GM23248 (cell line): ENCODE results near the gene DLG4. TPM values are rescaled to one million over a fixed set of nuclear protein-coding genes. Genes with fewer than 3 reads are reported as not detected.

Experiments used
- DNase-seq: peaks from one replicate; pipeline ENCODE4 v3.0.0-alpha.2; 2015
- H2AFZ ChIP-seq: fragments of 200-600 bp; sonication (generic); 2 replicates; pipeline ENCODE4 v1.6.1; 2016; ENCODE audit warnings: antibody characterized with exemption
- H3F3A ChIP-seq: fragments of 200-600 bp; sonication (generic); 2 replicates; pipeline ENCODE4 v1.6.1; 2016; ENCODE audit warnings: mild to moderate bottlenecking, antibody characterized with exemption, mixed run types; ENCODE audit not compliant: insufficient read depth
- H3K27ac ChIP-seq: fragments of 200-600 bp; sonication (generic); 2 replicates; pipeline ENCODE4 v1.5.1; 2016; ENCODE audit warnings: mild to moderate bottlenecking
- H3K27me3 ChIP-seq: fragments of 200-600 bp; sonication (generic); replicated peaks from 2 replicates; pipeline ENCODE4 v1.6.1; 2016; ENCODE audit warnings: mild to moderate bottlenecking; ENCODE audit not compliant: insufficient read depth
- H3K36me3 ChIP-seq: fragments of 200-600 bp; sonication (generic); 2 replicates; pipeline ENCODE4 v1.6.1; 2016; ENCODE audit warnings: low read depth, mild to moderate bottlenecking
- H3K4me1 ChIP-seq: fragments of 200-600 bp; sonication (generic); 2 replicates; pipeline ENCODE4 v1.6.1; 2016; ENCODE audit warnings: mild to moderate bottlenecking; ENCODE audit not compliant: insufficient read depth
- H3K4me2 ChIP-seq: fragments of 200-600 bp; sonication (generic); one replicate; pipeline ENCODE4 v1.6.1; 2016; ENCODE audit warnings: mild to moderate bottlenecking; ENCODE audit not compliant: unreplicated experiment
- H3K4me3 ChIP-seq: fragments of 200-600 bp; sonication (generic); 2 replicates; pipeline ENCODE4 v1.5.1; 2016; ENCODE audit warnings: mild to moderate bottlenecking
- H3K79me2 ChIP-seq: fragments of 200-600 bp; sonication (generic); 2 replicates; pipeline ENCODE4 v1.6.1; 2016; ENCODE audit warnings: mild to moderate bottlenecking; ENCODE audit not compliant: insufficient read depth
- H3K9ac ChIP-seq: fragments of 200-600 bp; sonication (generic); 2 replicates; pipeline ENCODE4 v1.6.1; 2016; ENCODE audit warnings: mild to moderate bottlenecking
- H3K9me2 ChIP-seq: fragments of 200-600 bp; sonication (generic); 2 replicates; pipeline ENCODE4 v1.6.1; 2016; ENCODE audit warnings: mixed run types, mild to moderate bottlenecking, moderate library complexity; ENCODE audit not compliant: insufficient read depth
- H3K9me3 ChIP-seq: fragments of 200-600 bp; sonication (generic); one replicate; pipeline ENCODE4 v1.6.1; 2017; ENCODE audit warnings: low read depth
- H4K20me1 ChIP-seq: fragments of 200-600 bp; sonication (generic); 2 replicates; pipeline ENCODE4 v1.6.0; 2016; ENCODE audit not compliant: insufficient read depth
- EZH2 ChIP-seq: fragments of 200-600 bp; sonication (generic); IDR thresholded peaks from 2 replicates; pipeline ENCODE4 v1.6.1; 2018; ENCODE audit warnings: antibody characterized with exemption, mild to moderate bottlenecking; ENCODE audit not compliant: insufficient read depth, poor library complexity, severe bottlenecking
- EZH2phosphoT487 ChIP-seq: fragments of 200-600 bp; sonication (generic); IDR thresholded peaks from 2 replicates; pipeline ENCODE4 v1.6.1; 2018; ENCODE audit warnings: antibody characterized with exemption, moderate library complexity, mild to moderate bottlenecking, low read depth; ENCODE audit not compliant: insufficient read depth
- WGBS, 2 experiments: methylation state at CpG; one replicate each; pipeline ENCODE4 v1.1.6; 2015 to 2017; ENCODE audit warnings: low lambda C conversion rate in 2 of 2, low coverage in 1 of 2; ENCODE audit errors: missing lambda C conversion rate in 2 of 2; 5-methylcytosine and 5-hydroxymethylcytosine counted together
- in situ Hi-C: fragments of 300-500 bp; cut with MboI; formaldehyde crosslinking; loops from 2 replicates; pipeline ENCODE4 v1.15.0; 2020
- polyA plus RNA-seq: library from polyadenylated mRNA; unstranded; fragments of >200 nt; fragmentation: Nextera tagmentation; extraction: Ambion mirVana; gene quantifications from 2 replicates; pipeline ENCODE4 v1.2.1, GENCODE V29; 2016
- total RNA-seq: library from RNA; depleted of rRNA; stranded (reverse); fragments of >200 nt; shearing (Covaris generic); gene quantifications from 2 replicates; pipeline ENCODE4 v1.2.3, GENCODE V29; 2014

Gene DLG4
- total and polyA plus RNA-seq, 2 experiments from 2014 or later: 1.3 to 13.1 TPM

GRCh38 chr17:7191571-7192270, 27.9 kb downstream of the DLG4 start:
- peak; percentile 62 for DNase-seq
- WGBS, 2 experiments: 82 to 90% methylated on average over 15 to 26 of the region's 26 CpGs
- TF ChIP-seq EZH2phosphoT487 (no peak), EZH2 (no peak)
- H3F3A ChIP-seq: no peaks in the 10 kb centered on the region
- no peak overlapping the region for H3K9ac ChIP-seq
- H3K4me3 ChIP-seq: no peak overlapping the region
- H3K27me3 ChIP-seq: no peaks in the 10 kb centered on the region
- no peaks in the 10 kb centered on the region for H4K20me1 ChIP-seq
- no peaks in the 10 kb centered on the region for H3K79me2 ChIP-seq
- H3K9me2 ChIP-seq: no peaks in the 10 kb centered on the region
- H3K27ac ChIP-seq: no peak overlapping the region
- H3K36me3 ChIP-seq: peaks cover 3% of the 10 kb centered on the region; the same call in 1 of the 2 replicates
- no peaks in the 10 kb centered on the region for H3K9me3 ChIP-seq
- H2AFZ ChIP-seq: no peak overlapping the region
- H3K4me2 ChIP-seq: no peak overlapping the region
- in situ Hi-C loops: no loop called here
- no peaks in the 10 kb centered on the region for H3K4me1 ChIP-seq

GRCh38 chr17:7191069-7191468, 28.6 kb downstream of the DLG4 start:
- Histone ChIP-seq H3F3A (no peaks in the 10 kb centered on the region), H3K27ac (no peak overlapping the region), H3K9me3 (no peaks in the 10 kb centered on the region), H3K4me3 (no peak overlapping the region), H2AFZ (no peak overlapping the region), H3K79me2 (no peaks in the 10 kb centered on the region), H4K20me1 (no peaks in the 10 kb centered on the region), H3K4me1 (no peaks in the 10 kb centered on the region), H3K36me3 (no peaks in the 10 kb centered on the region; the same call in 1 of the 2 replicates), H3K27me3 (no peaks in the 10 kb centered on the region), H3K9ac (no peak overlapping the region), H3K4me2 (no peak overlapping the region), H3K9me2 (no peaks in the 10 kb centered on the region)
- TF ChIP-seq EZH2 (no peak), EZH2phosphoT487 (no peak)
- in situ Hi-C loops: no loop called here
- 95 to 97% methylated on average over 12 of the region's 12 CpGs for WGBS, 2 experiments
- DNase-seq: no peak

- H3K4me3 ChIP-seq: no peak overlapping the region
- H2AFZ ChIP-seq: no peak overlapping the region
- H3K4me2 ChIP-seq: no peak overlapping the region
- no peaks in the 10 kb centered on the region for H3K4me1 ChIP-seq
- no peak overlapping the region for H3K9ac ChIP-seq
- H4K20me1 ChIP-seq: no peaks in the 10 kb centered on the region
- no peak for DNase-seq
- no peak for TF ChIP-seq EZH2
- TF ChIP-seq EZH2phosphoT487: no peak
- no peaks in the 10 kb centered on the region for H3F3A ChIP-seq
- no peaks in the 10 kb centered on the region for H3K27me3 ChIP-seq
- H3K79me2 ChIP-seq: no peaks in the 10 kb centered on the region
- 86 to 97% methylated on average over 10 to 14 of the region's 14 CpGs for whole genome bisulfite sequencing, 2 experiments
- H3K9me2 ChIP-seq: no peaks in the 10 kb centered on the region
- H3K27ac ChIP-seq: no peak overlapping the region
- no peaks in the 10 kb centered on the region for H3K9me3 ChIP-seq
- H3K36me3 ChIP-seq: no peaks in the 10 kb centered on the region; the same call in 1 of the 2 replicates
- in situ Hi-C loops: no loop called here
Observed at GRCh38 chr17:7190276-7190917, 29.2 kb downstream of the DLG4 start.

- no peaks in the 10 kb centered on the region for H3K27me3 ChIP-seq
- TF ChIP-seq EZH2 (no peak), EZH2phosphoT487 (no peak)
- H3K36me3 ChIP-seq: no peaks in the 10 kb centered on the region; the same call in 1 of the 2 replicates
- no peak overlapping the region for H3K4me3 ChIP-seq
- no peaks in the 10 kb centered on the region for H3K79me2 ChIP-seq
- no peaks in the 10 kb centered on the region for H3F3A ChIP-seq
- H2AFZ ChIP-seq: no peak overlapping the region
- H3K4me1 ChIP-seq: no peaks in the 10 kb centered on the region
- DNase-seq: peak; percentile 34
- H4K20me1 ChIP-seq: no peaks in the 10 kb centered on the region
- in situ Hi-C loops: no loop called here
- H3K9me2 ChIP-seq: no peaks in the 10 kb centered on the region
- H3K9ac ChIP-seq: no peak overlapping the region
- 62 to 65% methylated on average over 7 of the region's 7 CpGs for WGBS, 2 experiments
- no peak overlapping the region for H3K27ac ChIP-seq
- H3K9me3 ChIP-seq: no peaks in the 10 kb centered on the region
- no peak overlapping the region for H3K4me2 ChIP-seq
Observed at GRCh38 chr17:7186241-7186640, 33.4 kb downstream of the DLG4 start.
